Stimulated activated CD4-positive, alpha-beta T cell treated with anti-CD3 and anti-CD28 coated beads, Interleukin-2, amount 100 ng/mL, for 4 hours (primary cell): Measurements from ENCODE around the gene FNDC3A.
A peak's percentile ranks its signal among the peaks of the same experiment; 100 is the strongest.
"Not testable (repeated sequence)": the region's sequence is repeated elsewhere in the genome, so short reads cannot be mapped to it uniquely, and the experiment has no call there.

Experiments used
- DNase-seq: peaks from one replicate; pipeline ENCODE4 v3.0.0-alpha.2; 2020; ENCODE audit warnings: low read depth

FNDC3A gene

GRCh38 chr13:49086722-49087121 lies 111.0 kb downstream of the FNDC3A start:
- no peak for DNase-seq

GRCh38 chr13:49093376-49093775 lies 117.7 kb downstream of the FNDC3A start:
- no peak for DNase-seq

GRCh38 chr13:49097374-49097773 lies 121.7 kb downstream of the FNDC3A start:
- no peak for DNase-seq

- no peak for DNase-seq
Observed at GRCh38 chr13:49098198-49098597, 122.5 kb downstream of the FNDC3A start.

GRCh38 chr13:49098771-49099512 lies 123.2 kb downstream of the FNDC3A start:
- no peak for DNase-seq

- DNase-seq, result no peak
Observed at GRCh38 chr13:49099513-49099877, 123.8 kb downstream of the FNDC3A start.

GRCh38 chr13:49100637-49101570 lies 125.2 kb downstream of the FNDC3A start:
- DNase-seq, result no peak

- no peak for DNase-seq
Observed at GRCh38 chr13:49108196-49108595, 132.5 kb downstream of the FNDC3A start.

GRCh38 chr13:49110122-49110912 lies 134.6 kb downstream of the FNDC3A start:
- DNase-seq, result peak; percentile 55

- no peak for DNase-seq
Observed at GRCh38 chr13:49110913-49111170, 135.1 kb downstream of the FNDC3A start.

GRCh38 chr13:49112782-49113525 lies 137.2 kb downstream of the FNDC3A start:
- DNase-seq, result no peak

- no peak for DNase-seq
Observed at GRCh38 chr13:49113526-49114286, 138.0 kb downstream of the FNDC3A start.

- DNase-seq, result no peak
Observed at GRCh38 chr13:49116873-49117272, 141.2 kb downstream of the FNDC3A start.

- not testable (repeated sequence) for DNase-seq
Observed at GRCh38 chr13:49118455-49118854, 142.7 kb downstream of the FNDC3A start.

GRCh38 chr13:49124693-49125304 lies 149.1 kb downstream of the FNDC3A start:
- DNase-seq, result no peak

- DNase-seq, result no peak
Observed at GRCh38 chr13:49125964-49126524, 150.3 kb downstream of the FNDC3A start.

- no peak for DNase-seq
Observed at GRCh38 chr13:49132479-49133002, 156.8 kb downstream of the FNDC3A start.

- DNase-seq, result no peak
Observed at GRCh38 chr13:49134305-49134704, 158.6 kb downstream of the FNDC3A start.

- DNase-seq, result not testable (repeated sequence)
Observed at GRCh38 chr13:49137138-49137643, 161.5 kb downstream of the FNDC3A start.
